GM23338 (cell line): Measurements from ENCODE around the gene RPS26. TPM values are rescaled to one million over a fixed set of nuclear protein-coding genes. Genes with fewer than 3 reads are reported as not detected.

Experiments used
- ATAC-seq: fragments of 200-7000 bp; cut with Tn5 transposase; 3 replicates; pipeline ENCODE4 v1.9.1; 2020
- DNase-seq: peaks from one replicate; pipeline ENCODE4 v3.0.0-alpha.2; 2015; ENCODE audit warnings: low spot score
- H2AFZ ChIP-seq: fragments of 200-600 bp; sonication (generic); 2 replicates; pipeline ENCODE4 v1.8.0; 2016; ENCODE audit warnings: antibody characterized with exemption, mild to moderate bottlenecking, moderate library complexity
- H3F3A ChIP-seq: fragments of 200-600 bp; sonication (generic); replicated peaks from 2 replicates; pipeline ENCODE4 v1.8.0; 2017; ENCODE audit warnings: antibody characterized with exemption, mixed run types, low read depth
- H3K27ac ChIP-seq: fragments of 200-600 bp; sonication (generic); 2 replicates; pipeline ENCODE4 v1.6.1; 2016; ENCODE audit warnings: low read depth
- H3K27me3 ChIP-seq: fragments of 200-600 bp; sonication (generic); 2 replicates; pipeline ENCODE4 v1.8.0; 2016; ENCODE audit warnings: mild to moderate bottlenecking, mixed run types, moderate library complexity; ENCODE audit not compliant: insufficient read depth
- H3K36me3 ChIP-seq: fragments of 200-600 bp; sonication (generic); 2 replicates; pipeline ENCODE4 v1.8.0; 2016; ENCODE audit warnings: mild to moderate bottlenecking; ENCODE audit not compliant: insufficient read depth
- H3K4me1 ChIP-seq: fragments of 200-600 bp; sonication (generic); 2 replicates; pipeline ENCODE4 v1.8.0; 2016; ENCODE audit warnings: mild to moderate bottlenecking, moderate library complexity; ENCODE audit not compliant: insufficient read depth
- H3K4me2 ChIP-seq: fragments of 200-600 bp; sonication (generic); 2 replicates; pipeline ENCODE4 v1.7.1; 2017; ENCODE audit warnings: mixed run types
- H3K4me3 ChIP-seq: fragments of 200-600 bp; sonication (generic); 2 replicates; pipeline ENCODE4 v1.6.1; 2016; ENCODE audit warnings: mixed run types
- H3K79me2 ChIP-seq: fragments of 200-600 bp; sonication (generic); replicated peaks from 2 replicates; pipeline ENCODE4 v1.8.0; 2017; ENCODE audit warnings: mild to moderate bottlenecking; ENCODE audit not compliant: insufficient read depth
- H3K9me2 ChIP-seq: fragments of 200-600 bp; sonication (generic); 2 replicates; pipeline ENCODE4 v1.8.0; 2017; ENCODE audit not compliant: insufficient read depth
- H4K20me1 ChIP-seq: fragments of 200-600 bp; sonication (generic); replicated peaks from 2 replicates; pipeline ENCODE4 v1.8.0; 2017; ENCODE audit warnings: mild to moderate bottlenecking; ENCODE audit not compliant: insufficient read depth
- H3K27ac Mint-ChIP-seq: 2 replicates; pipeline ENCODE4 v1.8.0; 2020; ENCODE audit warnings: inconsistent platforms, mild to moderate bottlenecking, moderate library complexity, mixed read lengths
- H3K27me3 Mint-ChIP-seq: 3 replicates; pipeline ENCODE4 v1.8.0; 2022; ENCODE audit warnings: low read depth, mild to moderate bottlenecking, moderate library complexity, mixed read lengths, inconsistent platforms; ENCODE audit not compliant: insufficient read depth, poor library complexity
- H3K36me3 Mint-ChIP-seq: 3 replicates; pipeline ENCODE4 v1.8.0; 2021; ENCODE audit warnings: low read depth, mild to moderate bottlenecking, inconsistent platforms, moderate library complexity, mixed read lengths
- H3K4me1 Mint-ChIP-seq: 3 replicates; pipeline ENCODE4 v1.8.0; 2020; ENCODE audit warnings: mild to moderate bottlenecking, inconsistent platforms, mixed read lengths
- H3K4me3 Mint-ChIP-seq: 3 replicates; pipeline ENCODE4 v1.8.0; 2021; ENCODE audit warnings: moderate library complexity, mild to moderate bottlenecking, inconsistent platforms, mixed read lengths
- H3K9me3 Mint-ChIP-seq: 3 replicates; pipeline ENCODE4 v1.8.0; 2020; ENCODE audit warnings: moderate library complexity, mild to moderate bottlenecking, inconsistent platforms, mixed read lengths
- CREB1 ChIP-seq: fragments of 250-450 bp; sonication (Bioruptor Pico); IDR thresholded peaks from 2 replicates; pipeline ENCODE4 v1.5.0; 2020; ENCODE audit warnings: low read depth, mild to moderate bottlenecking, moderate library complexity
- EZH2 ChIP-seq: fragments of 200-600 bp; sonication (generic); IDR thresholded peaks from one replicate; pipeline ENCODE4 v1.8.0; 2017; ENCODE audit warnings: antibody characterized with exemption, mild to moderate bottlenecking, low read depth; ENCODE audit not compliant: unreplicated experiment
- POLR2AphosphoS5 ChIP-seq: IDR thresholded peaks from 2 replicates; pipeline ENCODE4 v1.6.1; 2016; ENCODE audit warnings: antibody characterized with exemption, low read depth
- ZNF331 ChIP-seq: fragments of 250-450 bp; sonication (Bioruptor Pico); IDR thresholded peaks from 2 replicates; pipeline ENCODE4 v1.5.0; 2020; ENCODE audit warnings: low read depth, mild to moderate bottlenecking, moderate library complexity
- polyA plus RNA-seq: library from polyadenylated mRNA; unstranded; fragments of >200 nt; fragmentation: Nextera tagmentation; extraction: Ambion mirVana; gene quantifications from 2 replicates; pipeline ENCODE4 v1.2.1, GENCODE V29; 2016
- total RNA-seq: library from RNA; depleted of rRNA; stranded (reverse); fragments of >200 nt; shearing (Covaris generic); gene quantifications from 2 replicates; pipeline ENCODE4 v1.2.3, GENCODE V29; 2014
- TF ChIP-seq, protein P1 (sequence below), 2 experiments: fragments of 200-600 bp in 1 of 2; sonication (generic) in 1 of 2; conservative IDR thresholded peaks; 2 replicates each; pipeline versions ENCODE4 v1.5.1 to v1.6.1; 2016 to 2017; ENCODE audit warnings: antibody characterized with exemption in 2 of 2, low read depth in 2 of 2, mild to moderate bottlenecking in 2 of 2, moderate library complexity in 1 of 2
- TF ChIP-seq, protein P2 (sequence below): fragments of 250-450 bp; sonication (Bioruptor Pico); IDR thresholded peaks from 2 replicates; pipeline ENCODE4 v1.5.0; 2020; ENCODE audit warnings: mild to moderate bottlenecking, moderate library complexity
- TF ChIP-seq, protein P3 (sequence below): IDR thresholded peaks from one replicate; pipeline ENCODE4 v1.6.1; 2018; ENCODE audit warnings: antibody characterized with exemption; ENCODE audit not compliant: unreplicated experiment

The RPS26 gene
- total and polyA plus RNA-seq, 2 experiments from 2014 or later = 655 to 772 TPM

DNA sequence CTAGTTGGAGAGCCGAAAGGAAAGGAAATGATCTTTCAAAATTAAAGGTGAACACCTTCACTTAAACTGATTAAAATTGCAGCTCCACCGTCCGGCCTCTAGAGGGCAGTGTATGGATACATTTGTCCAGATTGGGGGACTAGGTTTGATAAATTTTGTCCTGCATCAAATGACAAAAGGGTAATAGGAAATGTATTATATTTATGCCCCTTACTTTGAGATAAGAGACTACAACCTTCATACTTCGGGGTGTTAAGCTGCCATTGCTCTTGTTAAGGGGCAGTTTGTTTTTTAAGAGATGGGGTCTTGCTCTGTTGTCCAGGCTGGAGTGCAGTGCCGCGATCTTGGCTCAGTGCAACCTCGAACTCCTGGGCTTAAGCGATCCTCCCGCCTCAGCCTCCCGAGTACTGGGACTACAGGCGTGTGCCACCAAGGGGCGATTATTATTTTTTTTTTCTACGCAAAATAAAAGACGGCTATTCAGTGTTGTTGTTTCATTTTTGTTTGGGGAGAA, 45.5 kb upstream of the RPS26 start:
- H3K4me1 ChIP-seq = 0 out of 2 replicates have a peak, but pooled peaks cover 4% of the 10 kb centered on the region
- Mint-ChIP-seq H3K27ac (no peak overlapping the region; the same call in 1 of the 2 replicates), H3K4me1 (no peaks in the 10 kb centered on the region; the same call in 2 of the 3 replicates), H3K27me3 (peaks cover 8% of the 10 kb centered on the region), H3K9me3 (no peaks in the 10 kb centered on the region), H3K36me3 (peaks cover 42% of the 10 kb centered on the region), H3K4me3 (peak overlapping the region; percentile 98)
- peaks cover 8% of the 10 kb centered on the region; the same call in 1 of the 2 replicates for H3K79me2 ChIP-seq
- H2AFZ ChIP-seq = no peak overlapping the region
- H3K36me3 ChIP-seq = peaks cover 19% of the 10 kb centered on the region
- H3F3A ChIP-seq = peaks cover 7% of the 10 kb centered on the region; the same call in 1 of the 2 replicates
- no peaks in the 10 kb centered on the region for H3K9me2 ChIP-seq
- TF ChIP-seq ZNF331 (CRISPR knock-in tag) = no peak
- TF ChIP-seq, protein P1, sequence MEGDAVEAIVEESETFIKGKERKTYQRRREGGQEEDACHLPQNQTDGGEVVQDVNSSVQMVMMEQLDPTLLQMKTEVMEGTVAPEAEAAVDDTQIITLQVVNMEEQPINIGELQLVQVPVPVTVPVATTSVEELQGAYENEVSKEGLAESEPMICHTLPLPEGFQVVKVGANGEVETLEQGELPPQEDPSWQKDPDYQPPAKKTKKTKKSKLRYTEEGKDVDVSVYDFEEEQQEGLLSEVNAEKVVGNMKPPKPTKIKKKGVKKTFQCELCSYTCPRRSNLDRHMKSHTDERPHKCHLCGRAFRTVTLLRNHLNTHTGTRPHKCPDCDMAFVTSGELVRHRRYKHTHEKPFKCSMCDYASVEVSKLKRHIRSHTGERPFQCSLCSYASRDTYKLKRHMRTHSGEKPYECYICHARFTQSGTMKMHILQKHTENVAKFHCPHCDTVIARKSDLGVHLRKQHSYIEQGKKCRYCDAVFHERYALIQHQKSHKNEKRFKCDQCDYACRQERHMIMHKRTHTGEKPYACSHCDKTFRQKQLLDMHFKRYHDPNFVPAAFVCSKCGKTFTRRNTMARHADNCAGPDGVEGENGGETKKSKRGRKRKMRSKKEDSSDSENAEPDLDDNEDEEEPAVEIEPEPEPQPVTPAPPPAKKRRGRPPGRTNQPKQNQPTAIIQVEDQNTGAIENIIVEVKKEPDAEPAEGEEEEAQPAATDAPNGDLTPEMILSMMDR (conservative IDR thresholded peaks at IDR 0.05; ENCODE audit: low read depth in 2 of 2) = peak; percentile 80 to 100
- ATAC-seq (peak; percentile 12), DNase-seq (peak; percentile 77)
- no peak overlapping the region for H3K27ac ChIP-seq
- peak overlapping the region; percentile 70; the same call in 1 of the 2 replicates for H3K4me2 ChIP-seq
- peak overlapping the region; percentile 72 for H3K4me3 ChIP-seq
- H4K20me1 ChIP-seq = no peaks in the 10 kb centered on the region
- no peaks in the 10 kb centered on the region for H3K27me3 ChIP-seq

DNA sequence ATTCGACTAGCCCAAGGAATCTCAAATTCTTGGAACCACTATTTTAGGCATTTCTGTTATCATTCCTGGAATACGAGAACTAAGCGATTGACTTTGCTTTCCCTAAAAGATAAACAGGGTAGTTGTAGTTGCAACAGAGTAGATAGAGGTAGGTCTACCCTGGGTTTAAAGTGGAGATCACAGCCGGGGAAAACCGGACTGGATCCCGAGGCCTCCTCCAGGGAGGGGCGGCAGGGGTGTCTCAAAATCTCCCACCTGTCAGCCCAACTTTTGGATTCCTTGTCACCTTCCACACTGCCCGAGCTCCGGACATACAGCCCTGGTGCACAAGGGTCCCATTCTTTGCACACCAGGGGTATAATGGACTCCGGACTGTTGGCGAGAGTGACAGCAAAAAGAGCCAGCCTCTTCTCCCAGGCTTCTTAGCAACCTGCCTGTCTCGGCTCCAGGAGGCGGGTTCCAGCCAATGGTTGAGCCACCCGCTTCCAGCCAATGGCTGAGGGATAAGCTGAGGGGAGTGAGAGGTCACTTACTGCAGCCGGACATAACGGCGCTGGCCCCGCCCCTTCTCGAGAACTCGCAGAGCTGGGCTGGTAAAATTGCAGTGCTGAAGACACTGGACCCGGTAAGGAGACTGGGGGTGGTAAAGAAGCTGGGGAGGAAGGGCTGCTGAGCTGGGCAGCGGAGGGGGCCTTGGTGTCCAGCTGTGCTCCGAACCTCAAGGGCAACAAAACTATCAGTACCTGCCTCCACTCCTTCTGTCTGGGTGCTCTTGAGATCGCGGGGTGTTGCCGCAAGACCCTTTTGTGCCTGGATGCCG, 44.8 kb upstream of the RPS26 start, which contains the start of gene SUOX:
TSS of gene SUOX (plus strand) at position 562 of the 820 bp plus-strand sequence. CDS start 4,946 bp downstream, outside the sequence.
- Histone ChIP-seq H3K79me2 (peaks cover 8% of the 10 kb centered on the region; the same call in 1 of the 2 replicates), H3K4me1 (0 out of 2 replicates have a peak, but pooled peaks cover 4% of the 10 kb centered on the region), H3K27me3 (no peaks in the 10 kb centered on the region), H3K27ac (no peak within 1 kb of the TSS), H3K9me2 (no peaks in the 10 kb centered on the region), H4K20me1 (no peaks in the 10 kb centered on the region), H3F3A (peaks cover 7% of the 10 kb centered on the region; the same call in 1 of the 2 replicates), H2AFZ (peak within 1 kb of the TSS; percentile 64), H3K4me3 (peak within 1 kb of the TSS; percentile 72), H3K4me2 (peak within 1 kb of the TSS; percentile 81), H3K36me3 (peaks cover 13% of the 10 kb centered on the region; the same call in 1 of the 2 replicates)
- ATAC-seq (peak; percentile 100), DNase-seq (peak; percentile 99)
- Mint-ChIP-seq H3K27me3 (peaks cover 8% of the 10 kb centered on the region), H3K9me3 (no peaks in the 10 kb centered on the region), H3K4me1 (no peaks in the 10 kb centered on the region; the same call in 2 of the 3 replicates), H3K27ac (peak within 1 kb of the TSS; percentile 93), H3K4me3 (peak within 1 kb of the TSS; percentile 98), H3K36me3 (peaks cover 42% of the 10 kb centered on the region)
- TF ChIP-seq, protein P2, sequence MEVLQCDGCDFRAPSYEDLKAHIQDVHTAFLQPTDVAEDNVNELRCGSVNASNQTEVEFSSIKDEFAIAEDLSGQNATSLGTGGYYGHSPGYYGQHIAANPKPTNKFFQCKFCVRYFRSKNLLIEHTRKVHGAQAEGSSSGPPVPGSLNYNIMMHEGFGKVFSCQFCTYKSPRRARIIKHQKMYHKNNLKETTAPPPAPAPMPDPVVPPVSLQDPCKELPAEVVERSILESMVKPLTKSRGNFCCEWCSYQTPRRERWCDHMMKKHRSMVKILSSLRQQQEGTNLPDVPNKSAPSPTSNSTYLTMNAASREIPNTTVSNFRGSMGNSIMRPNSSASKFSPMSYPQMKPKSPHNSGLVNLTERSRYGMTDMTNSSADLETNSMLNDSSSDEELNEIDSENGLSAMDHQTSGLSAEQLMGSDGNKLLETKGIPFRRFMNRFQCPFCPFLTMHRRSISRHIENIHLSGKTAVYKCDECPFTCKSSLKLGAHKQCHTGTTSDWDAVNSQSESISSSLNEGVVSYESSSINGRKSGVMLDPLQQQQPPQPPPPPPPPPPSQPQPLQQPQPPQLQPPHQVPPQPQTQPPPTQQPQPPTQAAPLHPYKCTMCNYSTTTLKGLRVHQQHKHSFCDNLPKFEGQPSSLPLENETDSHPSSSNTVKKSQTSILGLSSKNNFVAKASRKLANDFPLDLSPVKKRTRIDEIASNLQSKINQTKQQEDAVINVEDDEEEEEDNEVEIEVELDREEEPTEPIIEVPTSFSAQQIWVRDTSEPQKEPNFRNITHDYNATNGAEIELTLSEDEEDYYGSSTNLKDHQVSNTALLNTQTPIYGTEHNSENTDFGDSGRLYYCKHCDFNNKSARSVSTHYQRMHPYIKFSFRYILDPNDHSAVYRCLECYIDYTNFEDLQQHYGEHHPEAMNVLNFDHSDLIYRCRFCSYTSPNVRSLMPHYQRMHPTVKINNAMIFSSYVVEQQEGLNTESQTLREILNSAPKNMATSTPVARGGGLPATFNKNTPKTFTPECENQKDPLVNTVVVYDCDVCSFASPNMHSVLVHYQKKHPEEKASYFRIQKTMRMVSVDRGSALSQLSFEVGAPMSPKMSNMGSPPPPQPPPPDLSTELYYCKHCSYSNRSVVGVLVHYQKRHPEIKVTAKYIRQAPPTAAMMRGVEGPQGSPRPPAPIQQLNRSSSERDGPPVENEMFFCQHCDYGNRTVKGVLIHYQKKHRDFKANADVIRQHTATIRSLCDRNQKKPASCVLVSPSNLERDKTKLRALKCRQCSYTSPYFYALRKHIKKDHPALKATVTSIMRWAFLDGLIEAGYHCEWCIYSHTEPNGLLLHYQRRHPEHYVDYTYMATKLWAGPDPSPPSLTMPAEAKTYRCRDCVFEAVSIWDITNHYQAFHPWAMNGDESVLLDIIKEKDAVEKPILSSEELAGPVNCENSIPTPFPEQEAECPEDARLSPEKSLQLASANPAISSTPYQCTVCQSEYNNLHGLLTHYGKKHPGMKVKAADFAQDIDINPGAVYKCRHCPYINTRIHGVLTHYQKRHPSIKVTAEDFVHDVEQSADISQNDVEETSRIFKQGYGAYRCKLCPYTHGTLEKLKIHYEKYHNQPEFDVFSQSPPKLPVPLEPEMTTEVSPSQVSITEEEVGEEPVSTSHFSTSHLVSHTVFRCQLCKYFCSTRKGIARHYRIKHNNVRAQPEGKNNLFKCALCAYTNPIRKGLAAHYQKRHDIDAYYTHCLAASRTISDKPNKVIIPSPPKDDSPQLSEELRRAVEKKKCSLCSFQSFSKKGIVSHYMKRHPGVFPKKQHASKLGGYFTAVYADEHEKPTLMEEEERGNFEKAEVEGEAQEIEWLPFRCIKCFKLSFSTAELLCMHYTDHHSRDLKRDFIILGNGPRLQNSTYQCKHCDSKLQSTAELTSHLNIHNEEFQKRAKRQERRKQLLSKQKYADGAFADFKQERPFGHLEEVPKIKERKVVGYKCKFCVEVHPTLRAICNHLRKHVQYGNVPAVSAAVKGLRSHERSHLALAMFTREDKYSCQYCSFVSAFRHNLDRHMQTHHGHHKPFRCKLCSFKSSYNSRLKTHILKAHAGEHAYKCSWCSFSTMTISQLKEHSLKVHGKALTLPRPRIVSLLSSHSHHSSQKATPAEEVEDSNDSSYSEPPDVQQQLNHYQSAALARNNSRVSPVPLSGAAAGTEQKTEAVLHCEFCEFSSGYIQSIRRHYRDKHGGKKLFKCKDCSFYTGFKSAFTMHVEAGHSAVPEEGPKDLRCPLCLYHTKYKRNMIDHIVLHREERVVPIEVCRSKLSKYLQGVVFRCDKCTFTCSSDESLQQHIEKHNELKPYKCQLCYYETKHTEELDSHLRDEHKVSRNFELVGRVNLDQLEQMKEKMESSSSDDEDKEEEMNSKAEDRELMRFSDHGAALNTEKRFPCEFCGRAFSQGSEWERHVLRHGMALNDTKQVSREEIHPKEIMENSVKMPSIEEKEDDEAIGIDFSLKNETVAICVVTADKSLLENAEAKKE (CRISPR knock-in tag) = no peak
- TF ChIP-seq CREB1 (CRISPR knock-in tag) (no peak), POLR2AphosphoS5 (peak; percentile 92), EZH2 (no peak), ZNF331 (CRISPR knock-in tag) (no peak)
- TF ChIP-seq, protein P3, sequence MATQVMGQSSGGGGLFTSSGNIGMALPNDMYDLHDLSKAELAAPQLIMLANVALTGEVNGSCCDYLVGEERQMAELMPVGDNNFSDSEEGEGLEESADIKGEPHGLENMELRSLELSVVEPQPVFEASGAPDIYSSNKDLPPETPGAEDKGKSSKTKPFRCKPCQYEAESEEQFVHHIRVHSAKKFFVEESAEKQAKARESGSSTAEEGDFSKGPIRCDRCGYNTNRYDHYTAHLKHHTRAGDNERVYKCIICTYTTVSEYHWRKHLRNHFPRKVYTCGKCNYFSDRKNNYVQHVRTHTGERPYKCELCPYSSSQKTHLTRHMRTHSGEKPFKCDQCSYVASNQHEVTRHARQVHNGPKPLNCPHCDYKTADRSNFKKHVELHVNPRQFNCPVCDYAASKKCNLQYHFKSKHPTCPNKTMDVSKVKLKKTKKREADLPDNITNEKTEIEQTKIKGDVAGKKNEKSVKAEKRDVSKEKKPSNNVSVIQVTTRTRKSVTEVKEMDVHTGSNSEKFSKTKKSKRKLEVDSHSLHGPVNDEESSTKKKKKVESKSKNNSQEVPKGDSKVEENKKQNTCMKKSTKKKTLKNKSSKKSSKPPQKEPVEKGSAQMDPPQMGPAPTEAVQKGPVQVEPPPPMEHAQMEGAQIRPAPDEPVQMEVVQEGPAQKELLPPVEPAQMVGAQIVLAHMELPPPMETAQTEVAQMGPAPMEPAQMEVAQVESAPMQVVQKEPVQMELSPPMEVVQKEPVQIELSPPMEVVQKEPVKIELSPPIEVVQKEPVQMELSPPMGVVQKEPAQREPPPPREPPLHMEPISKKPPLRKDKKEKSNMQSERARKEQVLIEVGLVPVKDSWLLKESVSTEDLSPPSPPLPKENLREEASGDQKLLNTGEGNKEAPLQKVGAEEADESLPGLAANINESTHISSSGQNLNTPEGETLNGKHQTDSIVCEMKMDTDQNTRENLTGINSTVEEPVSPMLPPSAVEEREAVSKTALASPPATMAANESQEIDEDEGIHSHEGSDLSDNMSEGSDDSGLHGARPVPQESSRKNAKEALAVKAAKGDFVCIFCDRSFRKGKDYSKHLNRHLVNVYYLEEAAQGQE = no peak
